HG02943 (cell line): ENCODE measurements around the gene CIAO1.

ENCODE experiments used
- ATAC-seq: cut with Tn5 transposase; IDR thresholded peaks from one replicate; pipeline ENCODE4 v1.9.1; 2021; ENCODE audit warnings: mild to moderate bottlenecking, low read depth, moderate library complexity; ENCODE audit not compliant: unreplicated experiment

The CIAO1 gene

DNA sequence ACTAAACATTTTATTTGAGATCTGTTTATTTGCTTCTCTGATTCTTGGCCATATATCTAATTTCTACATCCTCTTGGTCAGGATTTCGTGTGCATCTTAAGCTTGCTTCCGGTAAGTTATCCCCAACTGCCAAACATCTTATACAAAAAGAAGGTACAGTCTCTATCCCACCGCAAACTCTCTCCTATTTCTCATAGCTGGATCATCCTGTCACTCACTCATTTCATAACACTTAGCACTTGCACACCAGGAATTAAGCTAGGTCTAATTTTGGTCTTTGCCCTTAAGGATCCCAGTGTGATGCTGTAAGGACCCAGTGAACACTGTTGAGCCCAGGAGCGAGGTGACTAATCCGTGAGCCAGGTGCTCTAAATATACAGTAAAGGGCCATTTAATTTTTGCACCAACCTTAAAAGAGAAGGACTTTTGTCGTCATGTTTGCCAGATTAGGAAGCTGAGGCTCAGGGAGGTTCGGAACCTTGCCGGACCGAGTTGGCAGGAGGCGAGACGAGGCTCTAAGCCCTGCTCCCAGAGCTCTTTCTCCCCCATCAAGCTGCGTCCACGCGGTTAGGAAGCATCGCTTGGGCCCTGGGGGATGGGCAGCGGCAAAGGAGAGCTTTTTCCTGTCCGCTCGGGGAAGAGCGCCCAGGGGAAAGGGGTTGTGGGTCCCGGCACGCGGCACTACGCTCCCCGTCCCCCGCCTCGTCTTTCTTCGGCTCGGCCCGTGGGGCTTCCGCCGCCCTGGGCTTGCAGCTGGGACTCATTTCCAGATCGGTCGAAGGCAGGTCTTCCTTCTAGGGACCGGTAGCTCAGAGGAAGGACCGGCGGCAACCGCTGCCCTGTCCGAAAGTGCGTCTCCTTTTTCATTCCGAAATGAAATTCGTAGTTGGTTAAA, 55.0 kb downstream of the CIAO1 start:
- ATAC-seq: peak; percentile 35
